Panc1 (cell line): ENCODE data around the gene ANGPTL4. TPM values are rescaled to one million over a fixed set of nuclear protein-coding genes. Genes with fewer than 3 reads are reported as not detected.

Experiments
- ATAC-seq: fragments of 200-7000 bp; cut with Tn5 transposase; 2 replicates; pipeline ENCODE4 v1.9.1; 2020; ENCODE audit warnings: mild to moderate bottlenecking, moderate library complexity
- BruUV-seq: library from RNA; stranded (reverse); fragments of 400-500 nt; replicated peaks from 2 replicates; lab custom pipeline; 2021; lab: Mats Ljungman, UMichigan
- CTCF ChIA-PET: fragments of 300-600 bp; sonication (Branson Sonifier 250); formaldehyde crosslinking; loops from one replicate; lab custom pipeline; 2022; ENCODE audit warnings: antibody characterized with exemption; lab: Charles Lee
- POLR2A ChIA-PET: fragments of 300-600 bp; sonication (Branson Sonifier 250); formaldehyde crosslinking; loops from one replicate; lab custom pipeline; 2022; ENCODE audit warnings: antibody characterized with exemption; lab: Charles Lee
- DNase-seq: peaks from one replicate; pipeline ENCODE4 v3.0.0-alpha.2; 2010; ENCODE audit warnings: low read depth, low spot score
- H3K27ac ChIP-seq: 2 replicates; pipeline ENCODE4 v1.5.1; 2011; ENCODE audit warnings: mild to moderate bottlenecking, low read length, inconsistent platforms
- H3K27me3 ChIP-seq: fragments of 200-500 bp; sonication (Bioruptor generic); 2 replicates; pipeline ENCODE4 v1.6.0; 2014; ENCODE audit warnings: low read length, inconsistent platforms; ENCODE audit not compliant: control insufficient read depth, insufficient read depth
- H3K36me3 ChIP-seq: fragments of 200-500 bp; sonication (Bioruptor generic); 2 replicates; pipeline ENCODE4 v1.5.1; 2014; ENCODE audit warnings: inconsistent platforms, mild to moderate bottlenecking, low read length, moderate library complexity; ENCODE audit not compliant: control insufficient read depth, insufficient read depth
- H3K4me1 ChIP-seq: 2 replicates; pipeline ENCODE4 v1.5.1; 2011; ENCODE audit warnings: inconsistent platforms, mild to moderate bottlenecking, low read length, moderate library complexity; ENCODE audit not compliant: control insufficient read depth, insufficient read depth
- H3K4me3 ChIP-seq, 2 experiments: 2 replicates each; pipeline ENCODE4 v1.5.1; 2011 to 2012; ENCODE audit warnings: low read depth in 2 of 2, low read length in 2 of 2, mild to moderate bottlenecking in 2 of 2, inconsistent platforms in 1 of 2, moderate library complexity in 1 of 2
- H3K9me3 ChIP-seq: fragments of 200-500 bp; sonication (Bioruptor generic); 2 replicates; pipeline ENCODE4 v1.5.1; 2014; ENCODE audit warnings: low read depth, mild to moderate bottlenecking, inconsistent platforms, low read length, moderate library complexity; ENCODE audit not compliant: control insufficient read depth, insufficient read depth
- CTCF ChIP-seq: fragments of 450-650 bp; IDR thresholded peaks from 2 replicates; pipeline ENCODE4 v1.5.1; 2017; ENCODE audit warnings: mild to moderate bottlenecking
- POLR2AphosphoS5 ChIP-seq: IDR thresholded peaks from 2 replicates; pipeline ENCODE4 v1.6.1; 2012; ENCODE audit warnings: mild to moderate bottlenecking, low read depth, low read length, moderate library complexity
- REST ChIP-seq, 2 experiments: IDR thresholded peaks; 2 replicates each; pipeline ENCODE4 v1.6.1; 2011 to 2012; ENCODE audit warnings: low read depth in 2 of 2, control low read depth in 1 of 2, low read length in 1 of 2, mild to moderate bottlenecking in 1 of 2, moderate library complexity in 1 of 2; ENCODE audit not compliant: insufficient read depth in 1 of 2
- SIN3A ChIP-seq: IDR thresholded peaks from 2 replicates; pipeline ENCODE4 v1.6.1; 2012; ENCODE audit warnings: low read depth, mild to moderate bottlenecking, low read length, moderate library complexity, borderline replicate concordance; ENCODE audit not compliant: insufficient read depth
- TCF7L2 ChIP-seq: IDR thresholded peaks from 2 replicates; pipeline ENCODE4 v1.6.1; 2011; ENCODE audit warnings: mild to moderate bottlenecking, low read depth, low read length, inconsistent platforms
- in situ Hi-C: cut with HindIII; loops from 2 replicates; pipeline ENCODE4 v1.10.0; 2016; ENCODE audit warnings: low sequenced_read_pairs, low pct_unique_long_range_greater_than_20kb
- intact Hi-C: fragments of 100-400 bp; cut with micrococcal nuclease; formaldehyde crosslinking; loops from one replicate; pipeline ENCODE4 v1.10.0; 2022; ENCODE audit not compliant: unreplicated experiment
- total RNA-seq: library from RNA; stranded (reverse); gene quantifications from one replicate; pipeline ENCODE4 v1.2.1, GENCODE V29; 2021; ENCODE audit not compliant: unreplicated experiment

ANGPTL4 gene
- total RNA-seq, 1 experiment from 2014 or later = 46.6 TPM

- no TSS peak for BruUV-seq
- H3K4me1 ChIP-seq = no peaks in the 10 kb centered on the region
- ChIA-PET POLR2A (interaction anchor here (0.6 to 0.7 kb wide), 2 partner anchors 10 to 100 kb away, joined by 3 to 5 read pairs; no protein-coding TSS in a partner anchor), CTCF (no interaction called here)
- TF ChIP-seq TCF7L2 = no peak
- TF ChIP-seq REST (IDR thresholded peaks at IDR 0.05; ENCODE audit: insufficient read depth in 1 of 2, low read depth in 2 of 2, low read length in 1 of 2) = no peak
- TF ChIP-seq SIN3A = no peak
- no peak for TF ChIP-seq CTCF
- intact Hi-C loops (no loop called here), in situ Hi-C loops (no loop called here)
- no peak overlapping the region for H3K27ac ChIP-seq
- H3K4me3 ChIP-seq = no peak overlapping the region
- no peaks in the 10 kb centered on the region for H3K36me3 ChIP-seq
- H3K27me3 ChIP-seq = no peaks in the 10 kb centered on the region; the same call in 1 of the 2 replicates
- DNase-seq (no peak), ATAC-seq (no peak)
- no peaks in the 10 kb centered on the region for H3K9me3 ChIP-seq
Measured at GRCh38 chr19:8332976-8333766, 30.8 kb upstream of the ANGPTL4 start.

- DNase-seq (no peak), ATAC-seq (no peak)
- BruUV-seq = no TSS peak
- Histone ChIP-seq H3K4me3 (no peak overlapping the region), H3K36me3 (no peaks in the 10 kb centered on the region), H3K9me3 (no peaks in the 10 kb centered on the region), H3K27ac (no peak overlapping the region), H3K4me1 (no peaks in the 10 kb centered on the region), H3K27me3 (no peaks in the 10 kb centered on the region; the same call in 1 of the 2 replicates)
- ChIA-PET CTCF (no interaction called here), POLR2A (interaction anchor here (0.5 to 0.7 kb wide), 2 partner anchors 9 to 10 kb away, joined by 3 read pairs; no protein-coding TSS in a partner anchor)
- in situ Hi-C loops = no loop called here
- no peak for TF ChIP-seq SIN3A
- TF ChIP-seq TCF7L2 = no peak
- no peak for TF ChIP-seq POLR2AphosphoS5
- TF ChIP-seq CTCF = no peak
- TF ChIP-seq REST (IDR thresholded peaks at IDR 0.05; ENCODE audit: insufficient read depth in 1 of 2, low read depth in 2 of 2, low read length in 1 of 2) = no peak
- intact Hi-C loops = no loop called here
Measured at GRCh38 chr19:8333767-8334457, 30.0 kb upstream of the ANGPTL4 start.
